Measurements from ENCODE around the gene AGAP1.
A peak's percentile ranks its signal among the peaks of the same experiment; 100 is the strongest.

The AGAP1 gene

DNA sequence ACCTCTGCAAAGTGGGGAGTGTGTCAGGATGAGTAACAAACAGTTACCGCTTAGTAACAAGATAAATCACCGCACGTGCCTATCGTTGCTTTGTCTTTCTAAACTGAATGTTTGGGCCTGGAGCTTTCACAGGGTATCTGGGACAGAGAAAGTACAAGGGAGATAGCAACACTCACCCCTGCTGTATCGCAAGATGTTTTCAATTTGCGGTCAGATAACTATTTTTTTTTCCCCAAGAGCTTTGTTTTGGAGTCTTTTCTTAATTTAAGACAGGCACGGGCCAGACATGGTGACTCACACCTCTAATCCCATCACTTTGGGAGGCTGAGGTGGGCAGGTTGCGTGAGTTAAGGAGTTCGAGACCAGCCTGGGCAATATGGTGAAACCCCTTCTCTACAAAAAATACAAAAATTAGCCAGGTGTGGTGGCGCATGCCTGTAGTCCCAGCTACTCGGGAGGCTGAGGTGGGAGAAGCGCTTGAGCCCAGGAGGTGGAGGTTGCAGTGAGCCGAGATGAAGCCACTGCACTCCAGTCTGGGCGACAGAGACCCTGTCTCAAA, 527.7 kb downstream of the AGAP1 start:
- H3K4me3 ChIP-seq (ENCODE audit: low read length): no peak overlapping the region
- DNase-seq (ENCODE audit: low read depth): peak; percentile 39
- peaks cover 4% of the 10 kb centered on the region for H3K36me3 ChIP-seq (ENCODE audit: control insufficient read depth, insufficient read depth, low read length, severe bottlenecking)
- no peaks in the 10 kb centered on the region for H3K27me3 ChIP-seq (replicated peaks; ENCODE audit: control insufficient read depth, insufficient read depth, low read length)
- no peaks in the 10 kb centered on the region for H3K9me3 ChIP-seq (ENCODE audit: control insufficient read depth, low read length)
- H3K4me1 ChIP-seq (ENCODE audit: control insufficient read depth, insufficient read depth, low read length): no peaks in the 10 kb centered on the region
- no peak overlapping the region for H3K9ac ChIP-seq (ENCODE audit: low read length)

DNA sequence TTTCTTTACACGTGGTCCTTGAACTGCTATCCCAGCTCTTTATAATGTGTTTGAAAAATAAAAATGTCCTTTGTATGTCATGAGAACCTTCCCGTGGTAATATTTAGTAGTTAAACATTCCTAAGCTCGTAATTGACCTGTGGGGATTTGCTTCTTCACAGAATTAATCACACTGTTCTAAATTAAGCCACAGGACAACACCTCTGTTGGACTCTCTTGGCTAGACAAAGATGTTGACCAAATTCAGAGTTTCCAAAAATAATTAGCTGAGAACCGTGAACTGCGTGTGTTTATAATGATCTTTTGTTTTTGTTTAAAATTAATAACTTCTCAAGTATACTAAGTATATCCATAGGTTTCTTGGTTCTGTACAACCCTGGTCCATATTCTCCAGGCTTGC, 528.3 kb downstream of the AGAP1 start:
- no peaks in the 10 kb centered on the region for H3K9me3 ChIP-seq (ENCODE audit: control insufficient read depth, low read length)
- H3K4me3 ChIP-seq (ENCODE audit: low read length): no peak overlapping the region
- no peak overlapping the region for H3K9ac ChIP-seq (ENCODE audit: low read length)
- peaks cover 4% of the 10 kb centered on the region for H3K36me3 ChIP-seq (ENCODE audit: control insufficient read depth, insufficient read depth, low read length, severe bottlenecking)
- no peak for DNase-seq (ENCODE audit: low read depth)
- no peaks in the 10 kb centered on the region for H3K4me1 ChIP-seq (ENCODE audit: control insufficient read depth, insufficient read depth, low read length)
- no peaks in the 10 kb centered on the region for H3K27me3 ChIP-seq (replicated peaks; ENCODE audit: control insufficient read depth, insufficient read depth, low read length)

DNA sequence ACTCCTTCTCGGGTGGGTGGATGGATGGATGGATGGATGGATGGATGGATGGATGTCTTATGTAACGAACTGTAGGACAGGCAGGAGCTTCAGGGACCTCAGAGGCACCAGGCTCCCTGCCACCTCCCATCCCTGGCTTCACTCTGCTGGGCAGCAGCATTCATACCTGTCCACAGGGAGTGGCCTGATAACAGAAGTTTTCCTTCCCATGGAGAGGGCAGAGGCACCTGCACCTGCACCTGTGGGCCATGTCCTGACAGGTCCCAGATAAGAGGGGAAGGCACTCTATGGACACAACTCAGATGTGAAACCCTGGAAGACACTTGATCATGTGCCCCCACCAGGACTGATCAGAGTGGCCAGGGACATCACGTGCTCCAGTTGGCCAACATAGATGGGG, 532.0 kb downstream of the AGAP1 start:
- no peaks in the 10 kb centered on the region for H3K27me3 ChIP-seq (replicated peaks; ENCODE audit: control insufficient read depth, insufficient read depth, low read length)
- no peaks in the 10 kb centered on the region for H3K9me3 ChIP-seq (ENCODE audit: control insufficient read depth, low read length)
- H3K4me3 ChIP-seq (ENCODE audit: low read length): no peak overlapping the region
- no peaks in the 10 kb centered on the region for H3K36me3 ChIP-seq (ENCODE audit: control insufficient read depth, insufficient read depth, low read length, severe bottlenecking)
- no peak for DNase-seq (ENCODE audit: low read depth)
- no peaks in the 10 kb centered on the region for H3K4me1 ChIP-seq (ENCODE audit: control insufficient read depth, insufficient read depth, low read length)
- no peak overlapping the region for H3K9ac ChIP-seq (ENCODE audit: low read length)

DNA sequence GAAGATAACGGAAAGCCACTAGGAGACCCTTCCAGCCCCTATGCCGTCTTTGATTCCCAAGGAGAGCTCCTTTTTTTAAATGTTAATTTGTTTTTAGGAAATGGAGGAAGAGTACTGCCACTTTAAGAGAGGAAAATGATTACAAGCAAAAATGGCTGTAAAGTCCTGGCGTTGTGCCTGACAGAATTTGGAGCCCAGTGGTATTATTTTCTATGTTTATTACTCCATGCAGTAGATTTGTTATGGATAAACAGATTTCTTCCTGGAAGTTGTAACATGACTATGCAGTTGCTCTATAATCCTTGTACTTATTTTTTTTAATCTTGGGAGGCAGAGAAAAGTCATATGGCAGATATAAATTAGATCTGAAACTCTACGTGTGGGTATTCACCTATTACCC, 533.0 kb downstream of the AGAP1 start:
- no peak overlapping the region for H3K9ac ChIP-seq (ENCODE audit: low read length)
- no peak overlapping the region for H3K4me3 ChIP-seq (ENCODE audit: low read length)
- no peaks in the 10 kb centered on the region for H3K9me3 ChIP-seq (ENCODE audit: control insufficient read depth, low read length)
- no peaks in the 10 kb centered on the region for H3K4me1 ChIP-seq (ENCODE audit: control insufficient read depth, insufficient read depth, low read length)
- H3K36me3 ChIP-seq (ENCODE audit: control insufficient read depth, insufficient read depth, low read length, severe bottlenecking): no peaks in the 10 kb centered on the region
- H3K27me3 ChIP-seq (replicated peaks; ENCODE audit: control insufficient read depth, insufficient read depth, low read length): no peaks in the 10 kb centered on the region
- peak; percentile 25 for DNase-seq (ENCODE audit: low read depth)

DNA sequence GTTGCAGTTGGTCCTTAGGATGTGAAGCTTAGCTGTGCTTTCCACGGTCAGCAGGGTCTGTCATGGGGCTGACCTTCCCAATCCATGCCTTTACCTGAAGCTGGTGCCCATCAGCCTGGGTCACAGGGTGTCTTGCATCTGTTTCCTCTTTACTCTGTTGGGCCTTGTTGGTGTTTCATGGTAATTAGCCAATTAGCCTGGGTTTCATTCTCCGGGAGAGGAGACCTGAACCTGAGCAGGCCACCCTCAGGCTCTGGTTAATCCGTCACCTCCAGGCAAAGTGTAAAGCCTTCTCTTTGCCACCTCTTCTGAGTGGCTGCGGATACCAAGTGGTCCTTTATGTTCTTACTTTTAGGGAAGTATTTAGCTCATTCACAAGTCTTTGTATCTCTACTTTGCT, 534.2 kb downstream of the AGAP1 start:
- H3K36me3 ChIP-seq (ENCODE audit: control insufficient read depth, insufficient read depth, low read length, severe bottlenecking): no peaks in the 10 kb centered on the region
- no peaks in the 10 kb centered on the region for H3K9me3 ChIP-seq (ENCODE audit: control insufficient read depth, low read length)
- DNase-seq (ENCODE audit: low read depth): no peak
- H3K9ac ChIP-seq (ENCODE audit: low read length): no peak overlapping the region
- H3K4me3 ChIP-seq (ENCODE audit: low read length): no peak overlapping the region
- no peaks in the 10 kb centered on the region for H3K27me3 ChIP-seq (replicated peaks; ENCODE audit: control insufficient read depth, insufficient read depth, low read length)
- no peaks in the 10 kb centered on the region for H3K4me1 ChIP-seq (ENCODE audit: control insufficient read depth, insufficient read depth, low read length)

DNA sequence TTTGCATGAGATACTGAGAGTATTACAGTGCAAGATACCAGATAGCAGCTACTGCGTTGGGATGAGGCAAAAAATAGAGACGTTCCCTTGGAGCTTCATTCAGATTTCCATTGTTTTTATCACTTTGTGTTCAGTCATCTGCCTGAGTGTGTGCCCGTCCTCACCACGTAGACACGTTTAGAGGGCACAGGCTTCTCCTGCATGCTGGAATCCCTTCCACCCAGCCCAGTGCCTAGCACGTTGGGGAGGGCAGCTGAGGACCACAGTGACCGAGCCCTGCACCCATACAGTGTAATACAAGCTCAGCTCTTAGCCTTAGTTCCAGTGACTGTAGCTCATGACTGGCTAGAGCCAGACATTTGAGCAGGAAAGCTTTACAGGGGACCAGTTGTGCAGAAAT, 539.6 kb downstream of the AGAP1 start:
- H3K4me1 ChIP-seq (ENCODE audit: control insufficient read depth, insufficient read depth, low read length): no peaks in the 10 kb centered on the region
- H3K9me3 ChIP-seq (ENCODE audit: control insufficient read depth, low read length): no peaks in the 10 kb centered on the region
- no peak overlapping the region for H3K4me3 ChIP-seq (ENCODE audit: low read length)
- no peaks in the 10 kb centered on the region for H3K27me3 ChIP-seq (replicated peaks; ENCODE audit: control insufficient read depth, insufficient read depth, low read length)
- H3K36me3 ChIP-seq (ENCODE audit: control insufficient read depth, insufficient read depth, low read length, severe bottlenecking): peaks cover 7% of the 10 kb centered on the region
- H3K9ac ChIP-seq (ENCODE audit: low read length): no peak overlapping the region
- DNase-seq (ENCODE audit: low read depth): no peak

DNA sequence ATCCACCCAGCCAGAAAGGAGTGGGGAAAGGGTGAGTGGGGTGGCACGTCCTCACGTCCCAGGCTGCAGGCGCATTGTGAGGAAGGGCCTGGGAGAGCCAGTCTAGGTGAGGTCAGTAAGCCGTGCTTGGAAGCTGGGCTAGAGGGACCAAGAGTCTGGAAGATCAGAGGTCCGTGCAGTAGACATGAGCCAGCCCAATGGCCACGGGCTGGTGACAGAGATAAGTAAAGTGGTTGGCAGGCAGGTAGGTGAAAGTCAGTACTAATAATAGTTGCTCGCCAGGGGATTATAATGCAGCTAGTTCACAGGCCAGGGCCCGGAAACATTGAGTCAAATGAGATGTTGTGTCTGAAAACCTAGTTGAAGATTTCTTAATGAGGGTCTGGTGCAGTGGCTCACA, 541.1 kb downstream of the AGAP1 start:
- Histone ChIP-seq H3K9me3 (ENCODE audit: control insufficient read depth, low read length) (no peaks in the 10 kb centered on the region), H3K9ac (ENCODE audit: low read length) (no peak overlapping the region), H3K4me3 (ENCODE audit: low read length) (no peak overlapping the region), H3K27me3 (replicated peaks; ENCODE audit: control insufficient read depth, insufficient read depth, low read length) (no peaks in the 10 kb centered on the region), H3K4me1 (ENCODE audit: control insufficient read depth, insufficient read depth, low read length) (no peaks in the 10 kb centered on the region), H3K36me3 (ENCODE audit: control insufficient read depth, insufficient read depth, low read length, severe bottlenecking) (peaks cover 7% of the 10 kb centered on the region)
- no peak for DNase-seq (ENCODE audit: low read depth)

DNA sequence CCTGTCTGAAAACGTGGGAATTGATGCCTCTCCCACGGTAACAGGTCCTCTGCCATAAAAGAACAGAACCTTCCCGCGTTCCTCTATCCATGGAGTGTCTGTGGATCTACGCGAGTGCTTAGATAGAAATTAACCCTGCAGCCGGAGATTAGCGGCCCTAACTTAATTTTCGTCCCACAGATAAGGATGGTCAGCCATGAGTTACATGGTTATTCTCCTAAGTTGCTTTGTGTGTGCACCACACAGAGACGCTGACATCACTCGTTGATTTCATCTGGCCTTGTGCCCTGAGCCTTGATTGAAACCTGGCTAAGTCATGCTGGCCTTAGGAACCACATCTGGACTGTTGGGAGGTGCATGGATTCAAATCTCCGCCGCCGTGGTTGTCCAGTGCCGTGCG, 542.2 kb downstream of the AGAP1 start:
- no peak overlapping the region for H3K4me3 ChIP-seq (ENCODE audit: low read length)

DNA sequence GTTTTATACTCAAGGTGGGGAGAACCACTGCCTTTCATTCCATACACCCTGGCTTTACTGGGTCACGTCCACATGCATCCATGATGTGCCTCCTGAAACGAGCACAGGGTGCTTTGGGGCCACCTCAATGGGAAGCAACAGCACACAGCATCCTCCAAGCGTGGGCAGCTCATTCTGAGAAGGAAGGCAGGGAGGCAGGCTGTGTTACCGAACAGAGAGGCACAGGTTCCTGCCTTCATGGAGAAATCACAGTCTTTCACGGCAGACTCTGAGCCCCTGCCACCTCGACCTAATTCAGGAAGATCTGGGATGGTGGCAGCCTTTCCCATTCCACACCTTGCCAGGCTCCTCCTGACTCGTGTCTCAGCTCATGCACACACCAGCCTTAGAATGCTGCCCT, 544.3 kb downstream of the AGAP1 start:
- Histone ChIP-seq H3K9me3 (ENCODE audit: control insufficient read depth, low read length) (no peaks in the 10 kb centered on the region), H3K9ac (ENCODE audit: low read length) (no peak overlapping the region), H3K4me1 (ENCODE audit: control insufficient read depth, insufficient read depth, low read length) (no peaks in the 10 kb centered on the region), H3K4me3 (ENCODE audit: low read length) (no peak overlapping the region), H3K27me3 (replicated peaks; ENCODE audit: control insufficient read depth, insufficient read depth, low read length) (no peaks in the 10 kb centered on the region), H3K36me3 (ENCODE audit: control insufficient read depth, insufficient read depth, low read length, severe bottlenecking) (peaks cover 16% of the 10 kb centered on the region)
- DNase-seq (ENCODE audit: low read depth): no peak

More for the DNA sequence above, 542.2 kb downstream of the AGAP1 start:
- Histone ChIP-seq H3K9me3 (ENCODE audit: control insufficient read depth, low read length) (no peaks in the 10 kb centered on the region), H3K27me3 (replicated peaks; ENCODE audit: control insufficient read depth, insufficient read depth, low read length) (no peaks in the 10 kb centered on the region), H3K4me1 (ENCODE audit: control insufficient read depth, insufficient read depth, low read length) (no peaks in the 10 kb centered on the region), H3K36me3 (ENCODE audit: control insufficient read depth, insufficient read depth, low read length, severe bottlenecking) (peaks cover 12% of the 10 kb centered on the region), H3K9ac (ENCODE audit: low read length) (no peak overlapping the region)
- no peak for DNase-seq (ENCODE audit: low read depth)

DNA sequence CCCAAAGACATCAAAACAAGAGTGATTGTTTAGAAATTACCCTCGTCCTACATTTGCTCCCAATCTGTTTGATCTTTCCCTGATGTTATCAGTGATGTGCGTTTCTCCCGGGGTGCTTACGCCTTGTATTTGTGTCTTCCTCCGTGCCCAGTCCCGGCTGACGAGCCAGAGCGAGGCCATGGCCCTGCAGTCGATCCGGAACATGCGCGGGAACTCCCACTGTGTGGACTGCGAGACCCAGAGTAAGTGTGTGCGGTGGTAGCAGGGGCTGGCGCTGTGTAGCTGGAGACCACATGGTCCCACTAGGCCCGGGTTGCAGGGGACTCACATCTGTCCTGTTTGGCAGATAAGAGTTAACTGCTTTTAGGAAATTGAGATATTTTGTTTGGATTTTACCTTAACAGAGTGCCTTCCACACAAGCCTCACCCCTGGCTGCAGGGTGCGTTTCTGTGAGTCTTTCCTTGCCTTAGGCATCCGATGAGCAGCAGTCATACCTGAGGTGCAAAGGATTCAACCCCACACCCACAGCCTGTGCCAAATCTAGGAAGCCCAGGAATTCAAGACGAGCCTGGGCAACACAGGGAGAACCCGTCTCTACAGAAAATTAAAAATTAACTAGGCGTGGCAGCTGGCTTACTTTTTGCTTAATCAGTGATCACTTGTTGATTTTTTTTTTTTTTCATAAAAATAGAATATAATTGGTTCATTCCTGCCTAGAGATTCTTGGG, 546.9 kb downstream of the AGAP1 start:
- no peaks in the 10 kb centered on the region for H3K4me1 ChIP-seq (ENCODE audit: control insufficient read depth, insufficient read depth, low read length)
- peaks cover 16% of the 10 kb centered on the region for H3K36me3 ChIP-seq (ENCODE audit: control insufficient read depth, insufficient read depth, low read length, severe bottlenecking)
- no peaks in the 10 kb centered on the region for H3K9me3 ChIP-seq (ENCODE audit: control insufficient read depth, low read length)
- H3K4me3 ChIP-seq (ENCODE audit: low read length): no peak overlapping the region
- no peaks in the 10 kb centered on the region for H3K27me3 ChIP-seq (replicated peaks; ENCODE audit: control insufficient read depth, insufficient read depth, low read length)
- DNase-seq (ENCODE audit: low read depth): no peak
- no peak overlapping the region for H3K9ac ChIP-seq (ENCODE audit: low read length)

DNA sequence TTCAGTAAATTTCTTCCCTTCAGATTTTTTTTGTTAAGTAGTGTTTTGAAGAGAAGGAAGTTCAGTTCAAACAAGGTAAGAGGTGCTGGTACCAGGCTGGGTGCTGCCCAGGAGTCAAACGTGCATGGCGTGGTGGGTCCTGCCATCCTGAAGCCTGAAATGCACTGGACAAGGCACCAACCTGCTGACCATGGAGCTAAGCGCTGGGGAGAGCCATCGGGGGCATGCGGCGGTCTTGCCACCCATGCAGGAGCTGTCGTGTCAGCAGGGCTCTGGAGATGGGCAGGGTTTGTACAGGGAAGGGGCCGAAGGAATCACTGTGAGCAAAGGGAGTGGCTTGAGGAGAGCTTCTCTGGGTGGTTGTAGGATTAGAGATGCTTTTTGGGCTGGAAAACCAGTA, 547.8 kb downstream of the AGAP1 start:
- no peaks in the 10 kb centered on the region for H3K9me3 ChIP-seq (ENCODE audit: control insufficient read depth, low read length)
- no peak for DNase-seq (ENCODE audit: low read depth)
- peaks cover 16% of the 10 kb centered on the region for H3K36me3 ChIP-seq (ENCODE audit: control insufficient read depth, insufficient read depth, low read length, severe bottlenecking)
- H3K9ac ChIP-seq (ENCODE audit: low read length): no peak overlapping the region
- no peaks in the 10 kb centered on the region for H3K27me3 ChIP-seq (replicated peaks; ENCODE audit: control insufficient read depth, insufficient read depth, low read length)
- H3K4me1 ChIP-seq (ENCODE audit: control insufficient read depth, insufficient read depth, low read length): no peaks in the 10 kb centered on the region
- H3K4me3 ChIP-seq (ENCODE audit: low read length): no peak overlapping the region

DNA sequence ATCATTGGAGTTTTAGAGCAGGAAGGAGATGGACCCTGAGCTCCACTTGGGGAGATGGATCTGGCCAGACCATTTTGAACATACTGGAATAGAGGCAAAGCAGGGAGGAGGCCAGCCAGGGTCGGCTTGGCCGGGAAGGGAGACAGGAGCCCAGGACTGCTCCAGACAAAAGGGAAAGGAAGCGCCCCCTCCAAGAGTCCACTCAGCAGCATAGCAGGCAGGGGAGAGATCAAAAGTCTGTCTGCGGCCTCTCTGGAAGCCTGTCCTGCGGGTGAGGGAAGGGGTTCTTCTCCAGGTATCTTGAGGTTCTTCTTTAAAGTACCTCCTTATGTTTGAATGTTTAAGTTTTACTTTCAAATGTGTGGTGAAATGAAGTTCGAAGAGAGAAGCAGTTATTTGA, 548.2 kb downstream of the AGAP1 start:
- no peaks in the 10 kb centered on the region for H3K9me3 ChIP-seq (ENCODE audit: control insufficient read depth, low read length)
- H3K4me3 ChIP-seq (ENCODE audit: low read length): no peak overlapping the region
- H3K36me3 ChIP-seq (ENCODE audit: control insufficient read depth, insufficient read depth, low read length, severe bottlenecking): peaks cover 16% of the 10 kb centered on the region
- no peak overlapping the region for H3K9ac ChIP-seq (ENCODE audit: low read length)
- no peaks in the 10 kb centered on the region for H3K27me3 ChIP-seq (replicated peaks; ENCODE audit: control insufficient read depth, insufficient read depth, low read length)
- DNase-seq (ENCODE audit: low read depth): no peak
- no peaks in the 10 kb centered on the region for H3K4me1 ChIP-seq (ENCODE audit: control insufficient read depth, insufficient read depth, low read length)
